BJ (cell line): ENCODE measurements around the gene ANKRD29. TPM values are rescaled to one million over a fixed set of nuclear protein-coding genes. Genes with fewer than 3 reads are reported as not detected.
A peak's percentile ranks its signal among the peaks of the same experiment; 100 is the strongest.

Experiments used
- CTCF ChIA-PET: fragments of 350-600 bp; formaldehyde crosslinking; extraction: SDS; loops from one replicate; lab custom pipeline; 2021; ENCODE audit warnings: antibody characterized with exemption, inconsistent platforms; lab: Yijun Ruan, JAX
- POLR2A ChIA-PET: fragments of 300-600 bp; sonication (Branson Sonifier 250); formaldehyde crosslinking; extraction: SDS; loops from one replicate; lab custom pipeline; 2021; ENCODE audit warnings: antibody characterized with exemption; lab: Charles Lee
- DNase-seq: peaks from one replicate; pipeline ENCODE4 v3.0.0-alpha.2; 2011; ENCODE audit warnings: low read depth
- H3K27me3 ChIP-seq: 2 replicates; pipeline ENCODE4 v1.6.0; 2011; ENCODE audit warnings: low read length; ENCODE audit not compliant: control insufficient read depth, insufficient read depth
- H3K36me3 ChIP-seq: 2 replicates; pipeline ENCODE4 v1.5.1; 2011; ENCODE audit warnings: low read length; ENCODE audit not compliant: control insufficient read depth, insufficient read depth
- H3K4me3 ChIP-seq: 2 replicates; pipeline ENCODE4 v1.5.1; 2011; ENCODE audit warnings: low read depth, mild to moderate bottlenecking, control low read depth, low read length
- CTCF ChIP-seq: IDR thresholded peaks from 2 replicates; pipeline ENCODE4 v1.5.1; 2011; ENCODE audit warnings: low read depth, mild to moderate bottlenecking, control low read depth, inconsistent platforms, low read length, moderate library complexity; ENCODE audit not compliant: insufficient read depth
- polyA plus RNA-seq: library from polyadenylated mRNA; depleted of rRNA; stranded (reverse); fragments of >200 nt; gene quantifications from 2 replicates; pipeline ENCODE4 v1.2.3, GENCODE V29; 2011

ANKRD29 gene
- polyA plus RNA-seq, 1 experiment = 4.7 TPM

- POLR2A ChIA-PET = no interaction called here
- no peak overlapping the region for H3K4me3 ChIP-seq
- H3K27me3 ChIP-seq = no peaks in the 10 kb centered on the region
- TF ChIP-seq CTCF = no peak
- H3K36me3 ChIP-seq = no peaks in the 10 kb centered on the region
- CTCF ChIA-PET = interaction anchor here (1.2 kb wide), 1 partner anchor 109 kb away, joined by 6 read pairs; no protein-coding TSS in a partner anchor
- DNase-seq = peak; percentile 86
These were observed 69.0 kb downstream of the ANKRD29 start for GRCh38 chr18:23593720-23594119.

- ChIA-PET CTCF (interaction anchor here (2.1 to 3.4 kb wide), 2 partner anchors 29 to 77 kb away, joined by 5 to 16 read pairs; no protein-coding TSS in a partner anchor), POLR2A (no interaction called here)
- TF ChIP-seq CTCF = no peak
- Histone ChIP-seq H3K36me3 (no peaks in the 10 kb centered on the region), H3K4me3 (no peak overlapping the region), H3K27me3 (no peaks in the 10 kb centered on the region)
- no peak for DNase-seq
These were observed 69.8 kb downstream of the ANKRD29 start for GRCh38 chr18:23592911-23593310.

GRCh38 chr18:23591011-23591410 is 71.7 kb downstream of the ANKRD29 start:
- Histone ChIP-seq H3K4me3 (no peak overlapping the region), H3K36me3 (no peaks in the 10 kb centered on the region), H3K27me3 (no peaks in the 10 kb centered on the region)
- no peak for TF ChIP-seq CTCF
- POLR2A ChIA-PET = no interaction called here
- CTCF ChIA-PET = interaction anchor here (0.7 to 3.4 kb wide), 6 partner anchors 31 to 1026 kb away, joined by 3 to 16 read pairs (median 4); no protein-coding TSS in a partner anchor
- DNase-seq = no peak

GRCh38 chr18:23588836-23589560 is 73.7 kb downstream of the ANKRD29 start:
- H3K27me3 ChIP-seq = no peaks in the 10 kb centered on the region
- POLR2A ChIA-PET = interaction anchor here (0.7 kb wide), 1 partner anchor 150 kb away, joined by 4 read pairs; no protein-coding TSS in a partner anchor
- DNase-seq = no peak
- CTCF ChIA-PET = interaction anchor here (0.9 to 3.9 kb wide), 6 partner anchors 10 to 76 kb away, joined by 3 to 14 read pairs (median 5); no protein-coding TSS in a partner anchor
- TF ChIP-seq CTCF = no peak
- H3K4me3 ChIP-seq = no peak overlapping the region
- no peaks in the 10 kb centered on the region for H3K36me3 ChIP-seq

GRCh38 chr18:23587220-23587642 is 75.5 kb downstream of the ANKRD29 start:
- Histone ChIP-seq H3K4me3 (peak overlapping the region; percentile 9; the same call in 1 of the 2 replicates), H3K36me3 (peaks cover 1% of the 10 kb centered on the region; the same call in 1 of the 2 replicates), H3K27me3 (no peaks in the 10 kb centered on the region)
- no peak for TF ChIP-seq CTCF
- DNase-seq = no peak
- POLR2A ChIA-PET = no interaction called here
- CTCF ChIA-PET = interaction anchor here (0.6 to 3.9 kb wide), 11 partner anchors 8 to 116 kb away, joined by 3 to 14 read pairs (median 4); no protein-coding TSS in a partner anchor
